T1000 (cell line): Measurements from ENCODE around the gene FRMD4A.

Source experiments
- DNase-seq: peaks from one replicate; lab custom pipeline; 2025; ENCODE audit warnings: mixed read lengths; lab: John Stamatoyannopoulos, UW

Gene FRMD4A

DNA sequence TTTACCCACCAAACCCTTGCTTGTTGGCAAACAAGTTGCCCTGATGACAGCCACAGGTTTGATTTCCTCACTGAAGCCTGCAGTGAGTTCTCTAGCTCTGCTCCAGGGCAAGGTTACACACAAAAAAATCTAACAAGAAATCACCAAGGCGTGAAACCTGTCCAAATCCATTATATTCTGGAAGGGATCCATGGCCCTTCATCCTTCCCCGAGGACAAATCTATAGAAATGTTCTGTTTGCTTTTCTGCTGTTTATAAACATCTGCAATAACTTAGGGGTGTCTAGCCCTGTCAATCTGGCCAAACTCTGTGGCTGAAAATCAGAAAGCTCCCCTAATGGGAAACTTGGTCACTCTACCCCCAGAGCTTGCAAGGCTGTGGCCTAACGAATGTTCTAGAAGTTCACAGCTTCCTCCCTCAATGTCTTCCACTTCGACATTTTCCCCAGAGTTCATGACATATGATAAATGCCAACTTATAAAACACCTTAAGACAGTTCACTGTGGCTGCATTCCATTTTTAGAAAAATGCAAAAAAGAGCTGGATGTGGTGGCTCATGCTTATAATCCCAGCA, 579.4 kb downstream of the FRMD4A start:
- no peak for DNase-seq

DNA sequence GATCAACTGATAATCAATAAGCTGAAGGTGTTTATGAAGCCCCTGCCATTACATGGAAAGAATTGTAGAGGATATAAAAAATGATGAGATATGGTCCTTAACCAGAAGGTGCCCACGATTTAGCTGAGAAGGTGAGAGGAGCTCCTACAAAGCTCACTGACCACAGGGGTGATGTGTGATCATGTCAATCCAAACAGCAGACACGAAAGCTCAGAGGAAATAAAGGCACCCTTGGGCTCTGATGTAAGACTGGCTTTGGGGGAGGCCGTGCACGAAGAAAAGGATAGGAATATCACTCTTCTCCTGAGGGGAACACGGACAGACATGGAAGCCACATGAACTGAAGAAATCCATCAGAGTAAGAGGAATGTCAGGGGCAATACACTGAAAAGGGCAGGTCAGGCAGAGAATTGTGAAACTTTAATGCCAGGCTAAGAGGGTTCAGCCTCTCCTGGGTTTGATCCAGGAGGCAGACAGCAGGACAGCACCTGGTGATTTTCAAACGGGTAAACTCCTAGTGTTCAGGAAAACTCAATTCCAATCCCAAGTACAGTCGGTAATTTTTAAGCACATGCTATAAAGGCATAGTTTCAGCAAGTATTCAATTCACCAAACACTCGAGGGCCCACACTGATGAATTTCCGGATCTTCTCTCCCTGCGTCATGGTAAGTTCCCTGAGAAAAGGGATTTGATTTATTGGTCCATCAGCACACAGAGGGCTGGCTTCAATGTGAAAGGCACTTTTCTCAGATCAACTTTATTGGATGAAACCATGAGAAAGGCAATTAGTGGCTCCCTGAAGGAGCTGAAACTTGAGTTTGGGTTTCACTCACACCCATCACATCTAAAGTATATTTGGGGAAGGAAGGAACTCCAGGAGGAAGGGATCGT, 580.2 kb downstream of the FRMD4A start:
- DNase-seq: no peak

DNA sequence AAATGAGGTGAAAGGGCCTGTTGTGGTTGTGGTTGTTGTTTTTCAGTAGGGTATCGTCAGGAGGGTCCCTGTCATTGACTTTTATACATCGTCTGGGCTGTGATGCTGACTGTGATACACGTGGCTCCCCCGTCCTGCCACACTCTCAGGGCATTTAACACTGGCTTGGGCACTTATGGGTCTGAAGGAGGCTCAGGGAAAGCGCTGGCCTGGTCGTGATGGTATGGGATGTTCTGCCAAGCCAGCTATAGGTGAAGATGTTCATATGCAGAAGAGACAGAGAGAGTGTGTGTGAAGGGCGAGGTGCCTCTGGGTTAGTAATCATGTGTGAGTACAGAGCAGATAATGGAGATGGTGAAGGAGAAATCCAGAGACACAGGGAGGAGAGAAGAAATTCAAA, 585.5 kb downstream of the FRMD4A start:
- no peak for DNase-seq

DNA sequence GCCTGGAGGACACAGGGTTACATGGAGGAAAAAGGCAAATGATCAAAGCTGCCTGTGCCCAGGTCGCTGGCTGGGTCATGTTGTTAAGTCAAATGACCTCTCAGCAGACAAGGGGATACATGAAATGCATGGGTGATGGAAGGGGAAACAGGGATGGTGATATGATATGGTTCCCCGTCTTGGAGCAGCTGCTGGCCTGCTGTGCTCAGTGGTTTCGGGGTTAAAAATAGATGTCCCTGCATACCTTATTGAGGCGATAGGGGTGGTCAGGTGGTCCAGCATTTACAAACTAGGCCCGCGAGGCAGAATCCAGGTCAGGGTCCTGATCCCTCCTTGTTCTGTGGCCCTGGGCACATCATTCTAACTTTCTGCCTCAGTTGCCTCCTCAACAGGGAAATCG, 586.8 kb downstream of the FRMD4A start:
- DNase-seq: no peak

DNA sequence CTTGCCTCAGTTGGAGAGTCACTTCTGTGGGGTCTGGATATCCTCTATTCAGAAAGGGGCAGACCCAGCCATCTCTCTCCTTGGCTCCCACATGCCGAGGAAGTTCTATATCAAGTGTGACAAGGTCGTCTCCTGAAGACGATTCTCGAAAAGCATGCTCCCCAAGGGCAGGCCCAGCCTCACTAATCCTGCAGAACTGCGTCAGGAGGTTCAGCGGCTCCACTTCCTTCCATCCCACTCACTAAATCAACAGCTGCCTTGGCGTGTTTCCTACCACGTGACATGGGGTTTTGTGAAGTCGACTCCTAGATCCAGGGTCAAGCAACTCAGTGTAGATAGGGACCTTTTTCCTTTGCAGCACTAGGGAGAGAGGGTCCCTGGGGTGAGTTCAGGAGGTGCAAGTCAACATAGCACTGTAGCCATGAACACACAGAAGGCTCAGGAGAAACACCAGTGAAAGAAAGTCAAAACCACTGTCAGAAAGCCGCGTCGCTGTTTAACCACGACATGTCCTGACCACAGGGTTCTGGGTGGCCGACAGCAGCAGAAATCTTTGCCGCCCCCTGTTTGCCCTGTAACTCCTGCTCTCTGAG, 587.5 kb downstream of the FRMD4A start:
- no peak for DNase-seq

DNA sequence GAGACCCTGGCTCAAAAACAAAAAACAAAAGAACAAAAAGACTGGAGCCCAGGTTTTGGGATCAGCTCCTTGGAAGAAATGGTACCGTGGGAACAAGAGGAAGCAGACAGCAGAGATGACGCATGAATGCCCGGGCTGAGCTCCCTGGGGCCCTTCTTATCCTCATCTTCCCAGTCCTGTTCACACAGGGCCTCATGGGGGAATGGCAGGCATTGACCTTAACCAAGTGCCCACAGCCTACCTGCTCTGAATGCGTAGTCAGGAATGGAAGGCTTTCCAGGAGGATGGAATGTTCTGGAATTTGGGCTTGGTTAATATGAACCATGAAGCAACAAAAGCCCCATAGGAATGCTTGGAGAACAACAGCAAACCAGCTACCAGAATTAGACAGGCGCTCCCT, 589.3 kb downstream of the FRMD4A start:
- DNase-seq: no peak

DNA sequence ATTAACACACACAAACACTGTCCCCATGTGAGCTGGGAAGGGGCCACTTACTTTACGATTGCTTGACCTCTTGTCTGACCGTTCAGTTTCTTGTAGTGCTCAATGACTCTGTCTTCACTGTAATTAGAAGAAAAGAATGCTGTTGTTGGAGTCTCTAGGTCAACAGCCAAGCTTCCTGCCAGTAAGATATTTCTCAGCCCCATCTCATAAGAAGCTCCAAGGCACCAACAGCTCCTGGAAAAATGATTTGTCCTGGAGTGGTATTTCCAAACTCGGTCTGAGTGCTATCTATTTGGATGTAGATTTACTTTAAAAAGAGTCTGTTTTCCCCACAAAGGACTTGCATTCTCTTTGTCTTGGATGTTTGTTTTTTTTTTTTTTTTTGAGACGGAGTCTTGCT, 590.3 kb downstream of the FRMD4A start:
- DNase-seq: no peak

DNA sequence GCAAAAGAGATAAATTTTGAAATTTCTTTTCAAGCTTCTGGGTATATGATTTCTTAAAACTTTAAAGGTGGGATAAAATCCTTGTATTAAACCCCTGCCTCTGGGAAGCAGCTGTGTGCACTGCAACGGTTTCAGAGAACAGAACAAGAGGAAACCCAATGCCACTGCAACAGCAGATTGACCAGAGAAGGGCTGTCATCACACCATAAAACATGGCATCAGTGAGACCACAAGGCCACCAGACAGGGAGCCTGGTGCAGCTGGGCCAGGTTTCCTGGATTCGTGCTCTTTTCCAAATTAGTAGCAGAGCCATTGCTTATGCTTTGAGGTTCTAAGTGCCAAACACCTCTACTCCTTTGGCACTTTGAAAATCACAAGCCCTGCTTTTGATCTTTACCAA, 591.5 kb downstream of the FRMD4A start:
- no peak for DNase-seq

DNA sequence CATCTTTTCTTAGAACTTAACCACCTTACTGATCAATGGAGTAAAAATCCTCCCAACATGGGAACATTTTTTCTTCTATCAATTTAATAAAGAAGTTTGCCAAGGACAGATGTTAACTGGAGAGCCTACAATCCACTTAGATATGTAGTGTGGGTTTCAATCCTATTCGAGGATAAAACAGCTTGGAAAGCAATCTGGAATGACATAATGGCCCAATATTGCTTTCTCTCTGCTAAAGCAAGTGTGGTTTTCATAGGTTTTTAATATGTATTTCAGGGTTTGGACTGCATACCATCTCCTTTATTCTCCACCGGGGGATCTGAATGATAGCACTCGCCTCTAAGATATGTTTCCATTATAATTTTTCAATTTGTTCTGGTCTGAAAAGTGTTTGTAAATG, 594.2 kb downstream of the FRMD4A start:
- no peak for DNase-seq

DNA sequence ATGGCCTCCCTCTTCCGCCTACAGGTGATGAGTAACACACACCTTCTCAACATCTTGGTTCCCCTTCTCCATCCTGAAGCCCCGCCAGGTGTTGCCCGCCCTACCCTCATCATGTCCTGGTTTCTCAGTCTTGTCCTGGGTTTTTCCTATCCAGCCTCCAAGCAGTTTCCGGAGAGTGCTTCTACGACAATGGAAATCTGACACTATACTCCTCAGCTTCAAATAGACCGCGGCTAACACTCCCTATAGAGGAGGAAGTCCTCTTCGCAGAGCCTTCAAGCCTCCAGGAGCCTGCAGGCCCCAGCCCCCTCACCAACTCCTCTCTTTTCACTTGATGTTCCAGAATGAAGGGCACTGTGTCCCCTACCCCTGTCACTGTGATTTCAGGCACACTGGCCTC, 596.6 kb downstream of the FRMD4A start:
- no peak for DNase-seq

DNA sequence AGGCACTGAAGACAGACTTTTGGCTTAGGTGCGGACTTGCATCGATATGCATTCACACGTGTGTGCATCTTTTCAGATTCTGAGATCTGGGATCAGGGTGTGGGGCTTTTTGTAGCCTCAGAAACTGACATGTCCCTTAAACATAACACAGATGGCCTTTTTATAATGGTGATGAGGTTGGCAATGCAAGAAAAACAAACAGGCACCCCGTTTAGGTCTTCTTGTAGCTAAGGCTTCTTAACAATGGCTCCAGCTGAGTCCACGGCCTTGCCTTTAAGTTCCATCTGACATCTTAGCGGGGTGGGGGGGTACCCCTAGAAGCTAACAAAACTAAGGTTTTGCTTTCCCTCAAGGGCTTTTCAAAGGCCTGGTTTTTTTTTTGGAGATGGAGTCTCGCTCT, 597.7 kb downstream of the FRMD4A start:
- DNase-seq: no peak

DNA sequence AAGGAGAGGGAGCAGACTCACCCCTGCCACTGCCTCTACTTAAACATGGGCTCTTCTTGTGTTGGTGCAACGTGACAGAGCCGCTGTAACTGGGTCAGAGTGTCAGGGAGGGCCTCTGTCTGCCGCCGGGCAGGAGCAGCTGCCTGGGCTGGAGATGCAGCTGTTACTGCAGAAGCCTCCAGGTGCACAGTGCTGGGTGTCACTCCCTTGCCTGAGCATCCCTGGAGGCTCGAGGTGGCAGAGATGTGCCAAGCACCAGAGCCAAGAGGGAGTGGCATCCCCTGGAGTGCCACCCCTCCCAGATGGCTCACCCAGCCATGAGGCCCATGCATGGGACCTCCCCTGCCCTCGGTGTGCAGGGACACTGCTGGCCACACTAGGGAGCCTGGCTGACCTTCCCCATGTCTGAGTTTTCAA, 598.3 kb downstream of the FRMD4A start:
- DNase-seq: no peak

DNA sequence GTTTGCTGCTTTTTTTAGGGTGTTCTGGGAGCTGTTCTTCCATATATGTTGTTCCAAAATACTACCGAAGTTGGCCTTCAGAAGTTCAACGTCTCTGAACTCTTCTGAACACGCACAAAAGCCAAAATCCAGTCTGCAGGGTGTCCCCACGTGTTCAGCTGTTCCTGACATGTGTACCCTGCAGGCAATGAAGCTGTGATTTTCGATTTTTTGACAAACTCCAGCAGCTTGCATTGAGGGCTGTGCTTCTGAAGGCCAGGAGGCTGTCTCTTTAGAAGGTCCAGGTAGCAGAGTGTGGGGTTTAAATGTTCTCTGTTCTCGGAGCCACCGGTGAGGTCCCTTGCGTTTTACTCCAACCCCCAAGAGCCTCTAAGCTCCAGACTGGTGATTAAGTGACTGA, 598.9 kb downstream of the FRMD4A start:
- no peak for DNase-seq

DNA sequence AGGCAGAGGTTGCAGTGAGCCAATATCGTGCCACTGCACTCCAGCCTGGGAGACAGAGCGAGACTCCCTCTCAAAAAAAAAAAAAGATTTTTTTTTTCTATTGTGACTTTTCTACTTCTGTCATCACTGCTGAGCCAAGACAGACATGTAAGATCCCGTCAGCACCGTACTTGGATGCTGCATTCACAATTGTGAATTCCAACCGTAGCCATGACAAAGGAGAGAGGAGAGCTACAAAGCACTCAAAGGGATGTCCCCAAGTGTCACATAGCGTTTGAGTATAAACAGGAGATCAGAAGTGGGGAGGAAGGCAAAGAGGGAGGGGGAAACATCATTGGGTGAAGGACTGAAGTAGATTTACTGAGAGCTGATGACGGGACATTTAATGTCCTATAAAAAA, 599.8 kb downstream of the FRMD4A start:
- no peak for DNase-seq

DNA sequence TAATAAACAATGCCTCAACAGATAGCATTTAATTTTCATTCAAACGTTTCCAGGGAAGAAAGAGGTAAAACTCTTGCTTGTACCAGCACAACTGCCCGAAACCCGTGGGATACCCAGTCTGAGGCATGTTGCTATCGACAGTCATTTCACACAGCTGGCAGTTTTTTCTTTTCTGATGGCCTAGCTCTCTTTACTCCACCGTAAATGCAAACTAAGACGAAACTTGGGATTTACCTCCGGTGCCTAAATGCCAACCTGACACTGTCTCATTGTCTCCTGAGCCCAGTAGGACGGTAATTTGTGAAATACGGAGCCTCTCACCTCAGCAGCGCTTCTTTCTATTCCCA, 600.4 kb downstream of the FRMD4A start:
- no peak for DNase-seq

DNA sequence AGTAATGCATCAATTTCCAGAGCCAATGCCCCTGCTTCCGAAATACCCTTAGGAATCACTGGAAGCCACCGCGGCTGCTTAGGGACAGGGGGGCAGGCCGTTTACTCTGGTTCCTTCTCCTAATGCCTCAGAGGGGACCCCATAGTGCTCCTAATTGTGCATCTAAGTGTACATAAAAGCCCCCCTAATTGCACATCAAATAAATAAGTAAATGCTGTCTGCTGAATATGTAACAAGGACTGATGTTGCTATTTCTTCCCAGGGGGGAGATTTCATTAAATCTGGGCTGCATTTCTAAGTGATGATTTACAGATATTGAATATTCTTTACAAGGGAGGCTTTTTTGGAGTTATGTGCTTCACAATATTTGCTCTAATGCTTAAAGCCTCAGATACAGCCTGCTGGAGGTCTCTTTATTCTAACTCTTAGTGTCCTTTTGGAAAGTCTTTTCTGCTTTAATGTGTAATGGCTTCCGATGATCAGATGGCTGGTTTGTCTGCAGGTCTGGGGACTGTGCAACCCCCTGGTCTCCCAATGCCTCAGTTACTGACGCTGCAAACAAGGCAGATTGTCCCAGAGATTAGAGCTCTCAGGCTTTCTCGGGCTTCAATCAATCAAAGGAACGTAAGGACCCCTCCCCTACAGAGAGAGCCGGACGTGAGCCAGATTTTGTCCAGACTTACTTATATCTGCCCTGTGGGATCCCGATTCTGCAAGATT, 601.0 kb downstream of the FRMD4A start:
- DNase-seq: no peak

DNA sequence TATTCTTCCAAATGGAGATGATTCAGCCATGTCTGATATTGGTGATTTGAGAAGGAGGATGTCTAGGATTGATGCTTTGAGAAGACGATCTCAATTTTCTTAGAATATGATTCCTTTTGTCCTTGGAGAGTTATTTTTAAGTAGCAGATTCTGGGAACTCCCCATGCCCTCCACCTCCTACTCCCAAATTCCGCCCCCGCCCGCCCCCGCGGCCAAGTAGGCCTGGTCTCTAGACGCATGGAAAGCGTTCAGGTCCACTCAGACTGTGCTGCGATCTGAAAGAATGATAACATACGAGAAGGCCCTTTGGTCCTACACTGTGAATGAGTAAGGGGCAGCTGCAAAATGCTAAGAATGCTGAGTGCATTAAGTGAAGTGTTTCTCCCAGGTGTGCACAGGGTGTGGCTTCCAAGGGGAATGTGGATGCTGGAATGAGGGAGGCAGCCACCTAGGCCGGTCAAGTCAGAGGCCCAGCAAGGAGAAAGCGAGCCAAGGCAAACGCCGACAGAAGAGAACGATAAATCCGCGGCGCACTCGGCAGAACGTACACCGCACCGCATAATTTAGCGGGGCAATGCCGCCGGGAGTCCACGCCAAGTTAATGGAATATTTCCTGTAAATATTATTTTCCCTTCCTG, 601.7 kb downstream of the FRMD4A start:
- no peak for DNase-seq

DNA sequence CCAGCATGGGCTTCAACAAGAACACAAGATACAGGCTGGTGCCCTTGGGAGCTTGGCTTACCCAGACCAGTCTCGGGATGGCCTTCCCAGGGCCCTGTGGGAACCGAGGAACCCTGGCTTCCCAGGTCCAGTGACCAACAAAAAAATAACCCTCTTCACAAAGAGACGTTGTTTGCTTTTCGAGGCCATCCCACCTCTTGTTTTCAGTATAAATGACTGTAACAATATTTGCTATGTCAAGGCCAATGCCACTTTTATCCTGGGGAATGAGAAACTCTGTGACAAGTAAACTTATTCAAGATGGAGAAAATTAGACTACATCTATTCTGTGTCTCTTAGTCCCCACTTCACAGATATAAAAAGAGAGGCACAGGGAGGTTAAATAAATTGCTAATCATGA, 605.1 kb downstream of the FRMD4A start:
- DNase-seq: no peak

DNA sequence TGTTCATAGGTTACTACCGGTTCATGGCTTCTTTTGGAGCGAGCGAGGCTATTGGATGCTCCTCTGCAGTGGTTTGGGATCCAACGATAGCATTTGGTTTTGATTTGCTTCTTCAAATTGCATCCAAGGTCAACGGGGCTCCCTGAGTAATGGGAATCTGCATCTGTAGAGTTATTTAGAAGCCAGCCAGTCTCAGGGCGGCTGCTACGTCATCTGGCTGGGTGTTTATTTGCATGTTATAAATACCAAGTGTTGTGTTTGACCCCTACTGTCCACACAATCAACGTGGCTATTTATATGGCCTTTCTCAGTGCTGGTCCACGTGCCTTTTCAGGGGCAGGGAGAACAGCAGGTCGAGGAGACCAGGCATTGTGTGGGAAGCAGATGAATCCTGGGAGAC, 606.2 kb downstream of the FRMD4A start:
- no peak for DNase-seq

DNA sequence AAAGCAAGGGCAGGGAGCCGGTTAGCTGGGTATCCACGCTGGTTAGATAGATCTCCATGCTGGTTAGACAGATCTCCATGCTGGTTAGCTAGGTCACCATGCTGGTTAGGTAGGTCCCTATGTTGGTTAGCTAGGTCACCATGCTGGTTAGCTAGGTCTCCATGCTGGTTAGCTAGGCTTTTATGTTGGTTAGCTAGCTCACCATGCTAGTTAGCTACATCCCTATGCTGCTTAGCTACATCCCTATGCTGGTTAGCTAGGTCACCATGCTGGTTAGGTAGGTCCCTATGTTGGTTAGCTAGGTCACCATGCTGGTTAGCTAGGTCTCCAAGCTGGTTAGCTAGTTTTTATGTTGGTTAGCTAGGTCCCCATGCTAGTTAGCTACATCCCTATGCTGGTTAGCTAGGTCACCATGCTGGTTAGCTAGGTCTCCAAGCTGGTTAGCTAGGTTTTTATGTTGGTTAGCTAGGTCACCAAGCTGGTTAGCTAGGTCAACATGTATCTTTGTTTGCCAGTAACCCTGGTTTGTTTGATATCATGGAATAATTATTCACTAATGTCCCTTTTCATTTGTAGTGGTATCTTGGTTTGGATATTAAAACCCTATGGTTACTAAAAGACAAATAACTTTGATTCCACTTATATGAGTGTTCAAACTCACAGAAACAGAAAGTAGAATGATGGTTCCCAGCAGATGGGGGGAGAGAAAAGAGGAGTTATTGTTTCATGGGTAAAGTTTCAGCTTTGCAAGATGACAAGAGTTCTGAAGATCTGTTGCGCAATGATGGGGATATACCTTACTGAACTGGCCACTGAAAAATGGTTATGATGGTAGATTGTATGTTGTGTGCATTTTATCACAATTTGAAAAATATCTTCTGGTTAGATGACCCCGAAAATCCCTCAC, 607.7 kb downstream of the FRMD4A start:
- DNase-seq: no peak

DNA sequence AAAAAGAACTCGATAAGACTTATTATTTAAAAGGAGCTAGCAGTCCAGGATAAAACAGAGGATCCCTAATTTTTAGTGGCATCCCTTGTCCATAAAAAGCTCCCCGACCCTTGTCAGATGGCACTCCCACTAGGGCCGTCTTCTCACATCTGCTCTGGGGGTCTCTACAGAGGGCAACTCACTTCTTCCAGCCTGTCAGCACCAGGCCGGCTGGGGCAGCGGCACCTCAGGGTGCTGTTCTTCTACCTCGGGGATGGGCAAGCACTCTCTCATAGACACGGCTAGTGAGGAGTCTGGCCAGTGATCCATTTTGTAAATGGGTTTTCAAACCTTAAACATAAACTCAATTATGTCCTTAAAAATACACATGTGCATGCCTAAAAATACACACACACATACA, 609.2 kb downstream of the FRMD4A start:
- no peak for DNase-seq
